Stimulated activated effector memory CD8-positive, alpha-beta T cell treated with anti-CD3 and anti-CD28 coated beads, Interleukin-12 subunit alpha, Interleukin-12 subunit beta, amount 100 ng/mL, for 72 hours (primary cell): ENCODE data around the gene GRIK2.

Source experiments
- ATAC-seq: fragments of 150-1000 bp; cut with Tn5 transposase; 2 replicates; pipeline ENCODE4 v1.10.0; 2021
- DNase-seq, 2 donors: peaks; one replicate each; pipeline ENCODE4 v3.0.0; 2021 to 2022; ENCODE audit warnings: low spot score in 2 of 2
- H3K27ac Mint-ChIP-seq: one replicate; pipeline ENCODE4 v1.8.0; 2022; ENCODE audit warnings: mild to moderate bottlenecking, mixed read lengths
- H3K36me3 Mint-ChIP-seq: one replicate; pipeline ENCODE4 v1.8.0; 2022; ENCODE audit warnings: mild to moderate bottlenecking, mixed read lengths
- H3K4me1 Mint-ChIP-seq: one replicate; pipeline ENCODE4 v1.8.0; 2022; ENCODE audit warnings: mixed read lengths
- H3K4me3 Mint-ChIP-seq: one replicate; pipeline ENCODE4 v1.8.0; 2022; ENCODE audit warnings: mild to moderate bottlenecking, mixed read lengths
- H3K9me3 Mint-ChIP-seq: one replicate; pipeline ENCODE4 v1.8.0; 2022; ENCODE audit warnings: mixed read lengths

Gene GRIK2

GRCh38 chr6:101465863-101466262, 72.4 kb downstream of the GRIK2 start:
- Mint-ChIP-seq H3K4me3 (no peak overlapping the region), H3K27ac (no peak overlapping the region), H3K36me3 (no peaks in the 10 kb centered on the region), H3K4me1 (no peaks in the 10 kb centered on the region), H3K9me3 (peaks cover 8% of the 10 kb centered on the region)
- no peak for DNase-seq
- ATAC-seq, result no peak

GRCh38 chr6:101477436-101477835, 83.9 kb downstream of the GRIK2 start:
- DNase-seq (no peak), ATAC-seq (no peak)
- Mint-ChIP-seq H3K27ac (no peak overlapping the region), H3K9me3 (peaks cover 6% of the 10 kb centered on the region), H3K36me3 (no peaks in the 10 kb centered on the region), H3K4me1 (no peaks in the 10 kb centered on the region), H3K4me3 (no peak overlapping the region)

- DNase-seq (no peak), ATAC-seq (no peak)
- H3K27ac Mint-ChIP-seq, result no peak overlapping the region
- H3K36me3 Mint-ChIP-seq, result no peaks in the 10 kb centered on the region
- H3K9me3 Mint-ChIP-seq, result peaks cover 4% of the 10 kb centered on the region
- H3K4me1 Mint-ChIP-seq, result no peaks in the 10 kb centered on the region
- no peak overlapping the region for H3K4me3 Mint-ChIP-seq
Observed at GRCh38 chr6:101478891-101479290, 85.4 kb downstream of the GRIK2 start.

DNA sequence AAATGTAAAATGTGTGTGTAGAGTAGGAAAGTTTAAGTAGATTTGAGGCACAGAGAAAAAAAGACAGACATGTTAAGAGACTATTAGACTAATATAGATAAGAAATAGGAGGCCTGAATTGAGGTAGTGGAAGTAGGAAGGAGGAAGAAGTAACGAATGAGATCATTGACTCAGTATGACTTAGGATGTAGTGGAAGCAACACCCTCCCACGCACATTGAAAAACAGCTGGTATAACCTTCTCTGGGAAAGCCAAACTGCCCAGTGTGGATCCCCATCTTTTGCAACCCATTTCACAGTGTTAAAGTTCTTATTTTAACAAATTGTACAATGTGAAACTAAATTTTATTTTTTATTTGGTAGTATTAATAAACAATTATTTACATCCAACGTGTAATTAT, 89.1 kb downstream of the GRIK2 start:
- no peak for ATAC-seq

GRCh38 chr6:101484781-101485180, 91.3 kb downstream of the GRIK2 start:
- no peaks in the 10 kb centered on the region for H3K4me1 Mint-ChIP-seq
- H3K27ac Mint-ChIP-seq, result no peak overlapping the region
- peaks cover 7% of the 10 kb centered on the region for H3K9me3 Mint-ChIP-seq
- ATAC-seq, result no peak
- no peak for DNase-seq
- H3K36me3 Mint-ChIP-seq, result no peaks in the 10 kb centered on the region
- no peak overlapping the region for H3K4me3 Mint-ChIP-seq

More for the DNA sequence above, 89.1 kb downstream of the GRIK2 start:
- H3K4me1 Mint-ChIP-seq, result no peaks in the 10 kb centered on the region
- no peak for DNase-seq
- H3K27ac Mint-ChIP-seq, result no peak overlapping the region
- H3K36me3 Mint-ChIP-seq, result no peaks in the 10 kb centered on the region
- no peak overlapping the region for H3K4me3 Mint-ChIP-seq
- H3K9me3 Mint-ChIP-seq, result peaks cover 7% of the 10 kb centered on the region

DNA sequence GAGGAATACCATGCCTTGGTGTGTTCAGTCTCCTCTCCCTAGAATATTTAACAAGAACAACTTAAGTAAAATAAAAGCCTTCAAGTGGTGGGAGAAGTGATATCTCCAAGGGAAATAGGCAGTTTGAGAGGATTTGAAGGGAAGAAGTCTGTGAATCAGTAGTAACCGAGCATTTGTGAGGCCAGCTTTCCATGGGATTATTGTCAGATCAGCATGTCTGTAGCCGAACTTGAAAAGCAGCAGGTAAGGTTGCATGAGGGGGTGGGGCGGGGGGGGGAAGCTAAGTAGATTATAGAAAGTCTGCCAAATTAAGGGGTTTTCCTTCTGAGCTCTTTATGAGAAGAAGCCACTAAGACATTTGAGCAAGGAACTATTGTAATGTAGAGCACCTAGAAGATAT, 92.6 kb downstream of the GRIK2 start:
- Mint-ChIP-seq H3K4me1 (no peaks in the 10 kb centered on the region), H3K27ac (no peak overlapping the region), H3K9me3 (peaks cover 7% of the 10 kb centered on the region), H3K4me3 (no peak overlapping the region), H3K36me3 (no peaks in the 10 kb centered on the region)
- DNase-seq, result no peak
- ATAC-seq, result no peak

DNA sequence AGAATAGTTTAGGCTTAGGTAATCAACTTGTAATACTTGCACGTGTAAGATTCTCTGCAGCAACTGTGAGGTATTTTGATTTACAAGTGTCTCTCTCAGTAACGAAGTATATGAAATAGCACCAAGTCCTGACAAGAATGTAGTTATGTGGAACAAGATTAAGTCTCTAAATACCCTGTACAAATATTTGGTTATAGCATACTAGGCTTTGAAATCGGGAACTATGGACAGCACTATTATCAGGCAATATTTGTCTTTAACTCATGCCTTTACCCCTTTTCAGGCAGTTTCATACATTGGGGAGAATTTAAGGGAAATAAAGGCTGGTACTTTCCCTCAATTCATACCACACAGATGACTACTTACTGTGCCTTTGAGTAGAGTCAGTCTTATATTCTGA, 93.2 kb downstream of the GRIK2 start:
- ATAC-seq (no peak), DNase-seq (no peak)
- H3K4me1 Mint-ChIP-seq, result no peaks in the 10 kb centered on the region
- no peak overlapping the region for H3K4me3 Mint-ChIP-seq
- H3K27ac Mint-ChIP-seq, result no peak overlapping the region
- no peaks in the 10 kb centered on the region for H3K36me3 Mint-ChIP-seq
- H3K9me3 Mint-ChIP-seq, result peaks cover 10% of the 10 kb centered on the region

DNA sequence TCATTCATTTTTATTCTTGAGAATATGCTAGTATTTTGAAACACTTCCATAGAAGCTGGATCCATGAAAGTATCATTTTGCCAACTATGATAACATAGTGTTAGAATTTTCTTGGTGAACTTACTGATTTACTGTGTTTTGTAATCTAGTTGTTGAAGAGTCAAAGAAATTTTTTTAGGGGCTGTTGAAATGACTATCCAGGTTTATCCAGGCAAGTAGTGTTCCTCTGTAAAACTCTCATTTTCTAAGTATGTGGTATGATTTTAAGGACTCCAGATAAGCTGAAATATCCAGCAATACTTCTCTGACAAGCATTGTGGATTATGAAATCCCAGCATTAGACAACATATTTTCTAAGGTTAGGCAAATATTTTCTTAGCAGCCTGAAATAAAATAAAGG, 95.9 kb downstream of the GRIK2 start:
- no peaks in the 10 kb centered on the region for H3K4me1 Mint-ChIP-seq
- H3K36me3 Mint-ChIP-seq, result no peaks in the 10 kb centered on the region
- no peak for DNase-seq
- H3K27ac Mint-ChIP-seq, result no peak overlapping the region
- H3K9me3 Mint-ChIP-seq, result peaks cover 9% of the 10 kb centered on the region
- H3K4me3 Mint-ChIP-seq, result no peak overlapping the region
- no peak for ATAC-seq

DNA sequence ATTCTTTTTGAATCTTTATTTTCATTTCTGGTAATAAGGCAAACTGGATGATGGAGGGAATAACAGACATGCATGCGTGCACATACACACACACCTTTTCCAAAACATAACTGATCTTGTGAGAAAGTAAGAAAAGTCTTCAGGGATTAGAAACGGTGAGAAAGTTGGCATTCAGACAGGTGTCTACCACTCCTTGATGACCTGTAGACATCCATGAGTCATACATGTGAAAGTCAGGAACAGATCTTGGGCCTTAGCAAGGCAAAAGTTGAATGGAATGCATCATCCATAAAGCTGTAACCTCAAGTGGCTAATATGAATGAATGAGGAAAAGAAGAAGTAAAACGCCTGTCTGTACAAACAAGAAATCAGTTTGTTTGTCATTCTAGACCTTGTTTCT, 97.3 kb downstream of the GRIK2 start:
- H3K36me3 Mint-ChIP-seq, result no peaks in the 10 kb centered on the region
- no peak for DNase-seq
- no peaks in the 10 kb centered on the region for H3K4me1 Mint-ChIP-seq
- ATAC-seq, result no peak
- peaks cover 9% of the 10 kb centered on the region for H3K9me3 Mint-ChIP-seq
- H3K27ac Mint-ChIP-seq, result no peak overlapping the region
- H3K4me3 Mint-ChIP-seq, result no peak overlapping the region

DNA sequence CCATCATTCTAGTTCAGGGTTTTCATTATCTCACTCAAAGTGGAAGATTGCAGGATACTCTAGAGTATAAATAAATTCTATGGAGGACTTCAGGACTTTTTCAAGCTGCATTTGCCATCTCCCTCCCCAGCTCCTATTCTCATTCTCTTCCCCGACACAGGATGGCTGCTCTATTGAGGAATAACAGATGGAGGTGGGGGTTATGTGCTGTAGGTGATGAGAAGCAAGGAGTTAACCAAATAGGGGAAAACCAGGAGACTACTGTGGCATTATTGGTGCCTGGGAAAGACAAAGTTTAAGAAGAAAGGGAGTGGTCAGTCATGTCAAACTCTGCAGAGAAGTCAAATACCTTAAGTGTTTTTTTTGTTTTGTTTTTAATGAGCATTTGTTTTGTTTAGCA, 109.3 kb downstream of the GRIK2 start:
- Mint-ChIP-seq H3K27ac (no peak overlapping the region), H3K4me1 (no peaks in the 10 kb centered on the region), H3K36me3 (no peaks in the 10 kb centered on the region), H3K9me3 (peaks cover 8% of the 10 kb centered on the region), H3K4me3 (no peak overlapping the region)
- ATAC-seq, result no peak
- no peak for DNase-seq

GRCh38 chr6:101509536-101509935, 116.0 kb downstream of the GRIK2 start:
- DNase-seq (no peak), ATAC-seq (no peak)
- Mint-ChIP-seq H3K9me3 (peaks cover 9% of the 10 kb centered on the region), H3K27ac (no peak overlapping the region), H3K4me3 (no peak overlapping the region), H3K4me1 (no peaks in the 10 kb centered on the region), H3K36me3 (no peaks in the 10 kb centered on the region)

GRCh38 chr6:101513181-101513580, 119.7 kb downstream of the GRIK2 start:
- ATAC-seq (no peak), DNase-seq (no peak)
- Mint-ChIP-seq H3K36me3 (no peaks in the 10 kb centered on the region), H3K4me1 (no peaks in the 10 kb centered on the region), H3K9me3 (peaks cover 11% of the 10 kb centered on the region), H3K27ac (no peak overlapping the region), H3K4me3 (no peak overlapping the region)

- H3K27ac Mint-ChIP-seq, result no peak overlapping the region
- ATAC-seq, result no peak
- H3K4me1 Mint-ChIP-seq, result no peaks in the 10 kb centered on the region
- H3K36me3 Mint-ChIP-seq, result no peaks in the 10 kb centered on the region
- DNase-seq, result no peak
- no peak overlapping the region for H3K4me3 Mint-ChIP-seq
- H3K9me3 Mint-ChIP-seq, result peaks cover 11% of the 10 kb centered on the region
Observed at GRCh38 chr6:101516578-101516977, 123.1 kb downstream of the GRIK2 start.

DNA sequence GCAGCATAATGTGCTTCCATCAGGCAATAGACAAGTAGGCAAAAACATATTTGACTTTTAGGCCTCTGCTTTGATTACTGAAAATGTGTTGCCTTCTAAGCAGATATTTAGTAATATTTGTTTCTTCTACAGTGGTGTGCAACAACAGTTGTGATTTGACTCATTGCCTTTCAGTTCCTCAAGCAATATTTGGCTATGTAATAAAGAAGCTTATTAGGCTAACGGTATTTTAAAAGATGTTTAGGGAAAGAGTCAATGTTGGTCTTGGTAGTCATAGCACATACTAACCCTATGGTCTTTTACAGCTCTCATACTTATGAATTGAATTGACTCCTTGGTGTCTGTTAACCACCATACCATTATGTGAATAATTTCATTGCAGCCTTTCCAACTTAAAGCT, 124.1 kb downstream of the GRIK2 start:
- no peak overlapping the region for H3K27ac Mint-ChIP-seq
- no peaks in the 10 kb centered on the region for H3K36me3 Mint-ChIP-seq
- ATAC-seq, result no peak
- H3K9me3 Mint-ChIP-seq, result peaks cover 11% of the 10 kb centered on the region
- H3K4me3 Mint-ChIP-seq, result no peak overlapping the region
- no peaks in the 10 kb centered on the region for H3K4me1 Mint-ChIP-seq
- no peak for DNase-seq

DNA sequence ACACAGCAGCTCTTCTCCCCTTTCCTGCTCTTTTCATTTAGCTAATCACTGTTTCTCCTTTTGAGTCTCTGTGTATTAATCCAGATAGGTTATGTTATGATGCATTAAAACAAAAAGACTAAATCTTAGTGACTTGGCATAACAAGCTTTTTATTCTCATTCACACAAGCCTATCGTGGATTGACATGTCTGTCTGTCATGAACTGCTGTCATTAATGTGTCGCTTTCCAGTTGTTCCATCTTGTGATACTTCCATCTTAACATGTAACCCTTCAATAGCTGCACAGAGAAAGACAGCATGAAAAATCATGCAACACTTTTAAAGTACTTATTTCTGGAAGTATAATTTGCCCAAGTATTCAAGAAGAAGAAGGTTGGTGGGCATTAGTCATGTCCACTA, 128.7 kb downstream of the GRIK2 start:
- H3K36me3 Mint-ChIP-seq, result no peaks in the 10 kb centered on the region
- H3K27ac Mint-ChIP-seq, result no peak overlapping the region

GRCh38 chr6:101527467-101527866, 134.0 kb downstream of the GRIK2 start:
- no peaks in the 10 kb centered on the region for H3K36me3 Mint-ChIP-seq
- no peak for ATAC-seq
- no peak overlapping the region for H3K4me3 Mint-ChIP-seq
- no peak overlapping the region for H3K27ac Mint-ChIP-seq
- DNase-seq, result no peak
- peaks cover 4% of the 10 kb centered on the region for H3K9me3 Mint-ChIP-seq
- H3K4me1 Mint-ChIP-seq, result no peaks in the 10 kb centered on the region

More for the DNA sequence above, 128.7 kb downstream of the GRIK2 start:
- Mint-ChIP-seq H3K4me3 (no peak overlapping the region), H3K4me1 (no peaks in the 10 kb centered on the region), H3K9me3 (no peaks in the 10 kb centered on the region)
- no peak for ATAC-seq
- DNase-seq, result no peak

DNA sequence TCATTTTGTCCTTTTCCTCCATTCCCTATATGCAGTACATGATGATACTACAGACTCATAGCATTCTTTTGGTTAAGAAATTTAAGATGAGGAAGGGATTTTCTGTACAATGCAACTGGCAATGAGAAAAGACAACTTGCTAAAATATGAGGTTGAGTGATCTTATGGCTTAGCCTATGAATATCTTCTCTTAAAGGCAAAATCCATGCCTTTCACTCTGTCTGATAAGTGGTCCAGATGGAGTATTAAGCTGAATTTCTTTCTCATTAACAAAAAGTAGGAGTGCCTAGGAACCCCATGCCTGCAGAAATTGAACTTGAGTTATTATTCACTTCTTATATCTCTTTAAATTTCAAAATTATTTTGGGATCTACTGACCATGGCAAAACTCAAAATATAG, 135.3 kb downstream of the GRIK2 start:
- ATAC-seq (no peak), DNase-seq (no peak)
- peaks cover 4% of the 10 kb centered on the region for H3K9me3 Mint-ChIP-seq
- no peaks in the 10 kb centered on the region for H3K4me1 Mint-ChIP-seq
- no peak overlapping the region for H3K4me3 Mint-ChIP-seq
- no peak overlapping the region for H3K27ac Mint-ChIP-seq
- no peaks in the 10 kb centered on the region for H3K36me3 Mint-ChIP-seq
